Measurements from ENCODE around the gene NACC2. TPM values are rescaled to one million over a fixed set of nuclear protein-coding genes. Genes with fewer than 3 reads are reported as not detected.

Gene NACC2
- total and polyA plus RNA-seq, 2 donors (not counting 1 experiment from before 2014, with no cell fraction given), result 12.3 to 18.2 TPM

DNA sequence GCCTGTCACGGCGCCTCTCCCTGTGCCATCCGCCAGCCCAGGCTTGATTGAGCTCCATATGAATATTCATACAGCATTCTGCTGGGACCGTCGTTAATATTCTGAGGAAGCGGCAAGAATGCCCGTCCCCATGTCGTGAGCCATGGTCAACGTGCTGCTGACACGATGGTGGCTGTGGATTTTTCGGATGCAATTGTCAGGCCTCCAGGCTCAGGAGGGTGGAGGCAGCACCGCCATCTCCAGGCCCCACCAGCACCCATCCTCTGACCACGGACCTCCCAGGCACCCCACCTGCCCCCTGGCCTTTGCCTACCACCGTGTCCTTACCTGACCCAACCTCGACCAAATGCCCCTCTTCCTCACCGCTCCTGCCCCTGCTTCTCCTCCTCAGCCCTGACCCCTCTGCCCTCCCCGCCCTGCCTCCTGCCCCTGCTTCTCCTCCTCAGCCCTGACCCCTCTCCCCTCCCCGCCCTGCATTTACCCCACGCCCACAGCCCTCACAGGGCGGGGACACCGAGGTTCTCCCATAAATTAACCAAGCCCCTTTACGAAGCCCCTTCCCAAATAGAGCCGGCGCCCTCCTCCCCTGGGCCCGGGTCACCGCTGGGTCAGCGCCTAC lies 13.7 kb upstream of the NACC2 start:
- peaks cover 18% of the 10 kb centered on the region for H3K4me1 ChIP-seq (ENCODE audit: control insufficient read depth, extremely low read depth, insufficient read depth, low read length)
- no peaks in the 10 kb centered on the region for H4K20me1 ChIP-seq (ENCODE audit: control insufficient read depth, extremely low read depth, insufficient read depth, low read length)
- H3K9ac ChIP-seq (ENCODE audit: insufficient read depth, low read length), result no peak overlapping the region
- H3K4me3 ChIP-seq (replicated peaks in 1 of 4; ENCODE audit: control extremely low read depth in 1 of 4, insufficient read depth in 1 of 4, low read depth in 3 of 4, low read length in 4 of 4), result no peak overlapping the region
- TF ChIP-seq EZH2 (IDR thresholded peaks at IDR 0.05; ENCODE audit: low read length, missing control alignments), result no peak
- TF ChIP-seq, protein P1, sequence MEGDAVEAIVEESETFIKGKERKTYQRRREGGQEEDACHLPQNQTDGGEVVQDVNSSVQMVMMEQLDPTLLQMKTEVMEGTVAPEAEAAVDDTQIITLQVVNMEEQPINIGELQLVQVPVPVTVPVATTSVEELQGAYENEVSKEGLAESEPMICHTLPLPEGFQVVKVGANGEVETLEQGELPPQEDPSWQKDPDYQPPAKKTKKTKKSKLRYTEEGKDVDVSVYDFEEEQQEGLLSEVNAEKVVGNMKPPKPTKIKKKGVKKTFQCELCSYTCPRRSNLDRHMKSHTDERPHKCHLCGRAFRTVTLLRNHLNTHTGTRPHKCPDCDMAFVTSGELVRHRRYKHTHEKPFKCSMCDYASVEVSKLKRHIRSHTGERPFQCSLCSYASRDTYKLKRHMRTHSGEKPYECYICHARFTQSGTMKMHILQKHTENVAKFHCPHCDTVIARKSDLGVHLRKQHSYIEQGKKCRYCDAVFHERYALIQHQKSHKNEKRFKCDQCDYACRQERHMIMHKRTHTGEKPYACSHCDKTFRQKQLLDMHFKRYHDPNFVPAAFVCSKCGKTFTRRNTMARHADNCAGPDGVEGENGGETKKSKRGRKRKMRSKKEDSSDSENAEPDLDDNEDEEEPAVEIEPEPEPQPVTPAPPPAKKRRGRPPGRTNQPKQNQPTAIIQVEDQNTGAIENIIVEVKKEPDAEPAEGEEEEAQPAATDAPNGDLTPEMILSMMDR (conservative IDR thresholded peaks at IDR 0.05 in 1 of 2, IDR thresholded peaks at IDR 0.05 in 1 of 2; ENCODE audit: low read depth in 1 of 2, low read length in 2 of 2), result no peak
- H3K27ac ChIP-seq (ENCODE audit: insufficient read depth, low read length), result peak overlapping the region; percentile 39
- H3K27me3 ChIP-seq (ENCODE audit: control insufficient read depth, insufficient read depth, low read length), result no peaks in the 10 kb centered on the region
- no peaks in the 10 kb centered on the region for H3K9me3 ChIP-seq (ENCODE audit: control insufficient read depth, insufficient read depth, low read depth, low read length)
- DNase-seq (ENCODE audit: low read depth in 2 of 2), result no peak
- H3K36me3 ChIP-seq (ENCODE audit: control insufficient read depth, insufficient read depth, low read length), result no peaks in the 10 kb centered on the region
- H2AFZ ChIP-seq (ENCODE audit: low read length), result no peak overlapping the region
- H3K79me2 ChIP-seq (ENCODE audit: control insufficient read depth, insufficient read depth, low read length), result no peaks in the 10 kb centered on the region
- no peak overlapping the region for H3K4me2 ChIP-seq (ENCODE audit: extremely low read depth, insufficient read depth, low read length)

DNA sequence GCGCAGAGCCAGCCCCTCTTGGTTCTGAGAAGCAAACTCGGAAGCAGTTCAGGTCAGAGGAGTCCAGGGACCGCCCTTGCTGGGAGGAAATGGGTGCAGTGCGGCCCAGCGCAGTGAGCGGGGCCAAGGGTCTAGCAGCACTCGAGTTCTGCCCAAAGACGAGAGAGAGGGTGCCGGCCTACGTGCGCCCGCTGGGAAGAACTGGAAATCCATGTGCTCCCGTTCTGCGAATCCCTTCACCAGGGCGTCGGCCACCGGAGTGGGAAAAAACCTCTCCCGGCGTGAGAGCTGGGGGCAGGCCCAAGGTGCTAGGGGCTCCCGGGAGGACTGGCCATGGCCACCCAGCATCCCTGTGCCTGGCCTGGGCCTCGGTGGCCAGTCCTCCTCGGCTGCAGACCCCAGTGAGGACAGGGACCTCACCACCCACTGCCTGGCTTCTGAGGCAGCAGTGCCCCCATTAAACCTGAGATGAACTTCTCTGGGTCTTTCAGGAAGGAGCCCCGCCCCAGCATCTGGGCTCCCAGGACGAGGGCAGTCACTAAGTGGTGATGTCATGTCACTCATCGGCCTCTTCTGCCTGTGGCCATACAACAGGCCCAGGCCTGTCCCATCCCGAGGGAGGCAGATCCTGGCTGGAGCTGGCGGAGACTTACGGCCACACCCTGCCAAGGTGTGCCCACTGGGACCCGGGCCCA lies 13.0 kb upstream of the NACC2 start:
- H3K79me2 ChIP-seq (ENCODE audit: control insufficient read depth, insufficient read depth, low read length), result no peaks in the 10 kb centered on the region
- no peaks in the 10 kb centered on the region for H3K27me3 ChIP-seq (ENCODE audit: control insufficient read depth, insufficient read depth, low read length)
- no peak overlapping the region for H3K27ac ChIP-seq (ENCODE audit: insufficient read depth, low read length)
- H3K36me3 ChIP-seq (ENCODE audit: control insufficient read depth, insufficient read depth, low read length), result no peaks in the 10 kb centered on the region
- H2AFZ ChIP-seq (ENCODE audit: low read length), result no peak overlapping the region
- H3K4me3 ChIP-seq (replicated peaks in 1 of 4; ENCODE audit: control extremely low read depth in 1 of 4, insufficient read depth in 1 of 4, low read depth in 3 of 4, low read length in 4 of 4), result no peak overlapping the region
- no peaks in the 10 kb centered on the region for H3K9me3 ChIP-seq (ENCODE audit: control insufficient read depth, insufficient read depth, low read depth, low read length)
- no peak overlapping the region for H3K9ac ChIP-seq (ENCODE audit: insufficient read depth, low read length)
- no peak overlapping the region for H3K4me2 ChIP-seq (ENCODE audit: extremely low read depth, insufficient read depth, low read length)
- H4K20me1 ChIP-seq (ENCODE audit: control insufficient read depth, extremely low read depth, insufficient read depth, low read length), result no peaks in the 10 kb centered on the region
- peaks cover 18% of the 10 kb centered on the region for H3K4me1 ChIP-seq (ENCODE audit: control insufficient read depth, extremely low read depth, insufficient read depth, low read length)
- TF ChIP-seq EZH2 (IDR thresholded peaks at IDR 0.05; ENCODE audit: low read length, missing control alignments), result no peak
- TF ChIP-seq, protein P1 (conservative IDR thresholded peaks at IDR 0.05 in 1 of 2, IDR thresholded peaks at IDR 0.05 in 1 of 2; ENCODE audit: low read depth in 1 of 2, low read length in 2 of 2), result no peak
- DNase-seq (ENCODE audit: low read depth in 2 of 2), result no peak

DNA sequence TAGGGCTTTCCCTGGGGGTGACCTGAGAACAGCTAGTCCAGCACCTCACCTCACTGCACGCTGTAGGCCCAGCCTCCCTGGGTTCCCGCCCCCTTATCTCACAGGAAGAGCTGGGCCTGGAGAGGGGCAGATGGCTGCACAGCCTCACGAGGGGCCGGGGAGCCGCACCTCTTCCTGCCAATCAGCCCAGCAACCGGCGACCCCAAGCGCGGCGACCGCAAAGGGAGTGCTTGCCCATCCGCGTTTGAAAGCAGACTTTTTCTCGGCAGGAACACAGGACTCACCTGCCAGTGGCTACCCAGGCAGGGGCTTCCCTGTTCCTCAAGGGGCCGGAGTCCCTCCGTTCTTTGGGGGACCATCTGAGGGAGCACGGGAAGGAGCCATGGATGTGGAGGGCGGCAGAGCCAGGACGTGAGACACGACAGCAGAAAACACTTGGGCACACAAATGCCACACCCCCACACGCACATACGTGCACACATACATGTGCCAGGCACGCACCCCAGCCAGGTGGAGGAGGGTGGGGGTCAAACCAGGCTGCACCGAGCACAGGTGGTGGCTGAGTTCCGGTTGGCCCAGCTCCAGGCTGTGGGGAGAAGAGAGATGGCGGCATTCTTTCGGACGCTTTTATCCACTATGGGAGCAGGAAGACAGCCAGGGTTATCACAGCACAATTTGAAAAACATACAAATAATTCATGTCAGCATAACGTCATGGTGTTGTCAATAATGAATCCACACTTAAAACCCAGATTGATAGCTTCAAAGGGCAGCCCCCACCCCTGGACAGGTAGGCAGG lies 12.3 kb upstream of the NACC2 start:
- no peaks in the 10 kb centered on the region for H3K27me3 ChIP-seq (ENCODE audit: control insufficient read depth, insufficient read depth, low read length)
- no peaks in the 10 kb centered on the region for H4K20me1 ChIP-seq (ENCODE audit: control insufficient read depth, extremely low read depth, insufficient read depth, low read length)
- no peak overlapping the region for H3K4me2 ChIP-seq (ENCODE audit: extremely low read depth, insufficient read depth, low read length)
- no peaks in the 10 kb centered on the region for H3K36me3 ChIP-seq (ENCODE audit: control insufficient read depth, insufficient read depth, low read length)
- H3K27ac ChIP-seq (ENCODE audit: insufficient read depth, low read length), result no peak overlapping the region
- H2AFZ ChIP-seq (ENCODE audit: low read length), result no peak overlapping the region
- no peak for TF ChIP-seq EZH2 (IDR thresholded peaks at IDR 0.05; ENCODE audit: low read length, missing control alignments)
- TF ChIP-seq, protein P1 (conservative IDR thresholded peaks at IDR 0.05 in 1 of 2, IDR thresholded peaks at IDR 0.05 in 1 of 2; ENCODE audit: low read depth in 1 of 2, low read length in 2 of 2), result no peak
- H3K9me3 ChIP-seq (ENCODE audit: control insufficient read depth, insufficient read depth, low read depth, low read length), result no peaks in the 10 kb centered on the region
- H3K4me3 ChIP-seq (replicated peaks in 1 of 4; ENCODE audit: control extremely low read depth in 1 of 4, insufficient read depth in 1 of 4, low read depth in 3 of 4, low read length in 4 of 4), result no peak overlapping the region
- DNase-seq (ENCODE audit: low read depth in 2 of 2), result no peak
- peaks cover 18% of the 10 kb centered on the region for H3K4me1 ChIP-seq (ENCODE audit: control insufficient read depth, extremely low read depth, insufficient read depth, low read length)
- no peak overlapping the region for H3K9ac ChIP-seq (ENCODE audit: insufficient read depth, low read length)
- H3K79me2 ChIP-seq (ENCODE audit: control insufficient read depth, insufficient read depth, low read length), result no peaks in the 10 kb centered on the region

All from fibroblast of lung (primary cell).